Measurements from ENCODE around the gene SFMBT2. TPM values are rescaled to one million over a fixed set of nuclear protein-coding genes. Genes with fewer than 3 reads are reported as not detected.
A peak's percentile ranks its signal among the peaks of the same experiment; 100 is the strongest.

The SFMBT2 gene
- polyA plus RNA-seq, 2 of the 4 experiments (the other 2 are of a cell fraction): 9.6 to 10.2 TPM

GRCh38 chr10:7260412-7260900 lies 150.4 kb downstream of the SFMBT2 start (continued):
- no peak for TF ChIP-seq RARB (CRISPR knock-in tag; IDR thresholded peaks at IDR 0.05)
- TF ChIP-seq MAZ (IDR thresholded peaks at IDR 0.05; ENCODE audit: borderline replicate concordance, low read depth, low read length): no peak
- TF ChIP-seq BHLHE40 (IDR thresholded peaks at IDR 0.05; ENCODE audit: low read depth, low read length): no peak
- TF ChIP-seq RNF2 (IDR thresholded peaks at IDR 0.05; ENCODE audit: borderline replicate concordance, low read depth): no peak
- TF ChIP-seq PHF8 (IDR thresholded peaks at IDR 0.05; ENCODE audit: borderline replicate concordance, low read depth): no peak
- no peak for TF ChIP-seq TP53 (CRISPR knock-in tag; IDR thresholded peaks at IDR 0.05)
- TF ChIP-seq POLR2A (IDR thresholded peaks at IDR 0.05; ENCODE audit: low read length): no peak
- no peak for TF ChIP-seq SREBF2 (IDR thresholded peaks at IDR 0.05)
- TF ChIP-seq HMGXB4 (CRISPR knock-in tag; IDR thresholded peaks at IDR 0.05; ENCODE audit: borderline replicate concordance): no peak
- TF ChIP-seq PBX3 (IDR thresholded peaks at IDR 0.05): no peak
- no peak for TF ChIP-seq KDM1A (IDR thresholded peaks at IDR 0.05; ENCODE audit: low read depth)
- TF ChIP-seq CBX8 (IDR thresholded peaks at IDR 0.05): no peak
- TF ChIP-seq EHF (CRISPR knock-in tag; IDR thresholded peaks at IDR 0.05): no peak
- TF ChIP-seq GATA3 (IDR thresholded peaks at IDR 0.05; ENCODE audit: borderline replicate concordance): peak; percentile 77
- peak; percentile 85 for TF ChIP-seq SMC3 (IDR thresholded peaks at IDR 0.05)
- TF ChIP-seq RFX5 (IDR thresholded peaks at IDR 0.05): no peak
- no peak for TF ChIP-seq EHMT2 (IDR thresholded peaks at IDR 0.05; ENCODE audit: low read depth)
- TF ChIP-seq ATOH8 (CRISPR knock-in tag; IDR thresholded peaks at IDR 0.05; ENCODE audit: low read depth): no peak
- TF ChIP-seq NR3C1 (IDR thresholded peaks at IDR 0.05): no peak
- TF ChIP-seq MAFK (IDR thresholded peaks at IDR 0.05; ENCODE audit: partially characterized antibody): no peak
- peak; percentile 86 to 92 for TF ChIP-seq CEBPB (IDR thresholded peaks at IDR 0.05)
- no peak for TF ChIP-seq POLR2AphosphoS2 (conservative IDR thresholded peaks at IDR 0.05; ENCODE audit: low read length)
- TF ChIP-seq MAX (IDR thresholded peaks at IDR 0.05): no peak
- TF ChIP-seq HOXA7 (CRISPR knock-in tag; IDR thresholded peaks at IDR 0.05): no peak
- no peak; the same call in 1 of the 2 replicates for TF ChIP-seq HES2 (IDR thresholded peaks at IDR 0.05)
- TF ChIP-seq ZNF302 (CRISPR knock-in tag; IDR thresholded peaks at IDR 0.05): no peak
- no peak for TF ChIP-seq CHD2 (IDR thresholded peaks at IDR 0.05; ENCODE audit: low read length, partially characterized antibody)
- no peak for TF ChIP-seq HOXB13 (CRISPR knock-in tag; IDR thresholded peaks at IDR 0.05; ENCODE audit: low read depth)
- no peak for TF ChIP-seq CHD4 (IDR thresholded peaks at IDR 0.05; ENCODE audit: borderline replicate concordance)
- TF ChIP-seq ZSCAN20 (CRISPR knock-in tag; IDR thresholded peaks at IDR 0.05): no peak
- no peak for TF ChIP-seq NFE2L2 (conservative IDR thresholded peaks at IDR 0.05; ENCODE audit: low read length)
- TF ChIP-seq HOXB5 (CRISPR knock-in tag; IDR thresholded peaks at IDR 0.05): no peak
- TF ChIP-seq HDAC2 (IDR thresholded peaks at IDR 0.05): no peak
- TF ChIP-seq CTCF (IDR thresholded peaks at IDR 0.05): peak; percentile 71
- no peak for TF ChIP-seq MYC (IDR thresholded peaks at IDR 0.05; ENCODE audit: borderline replicate concordance, low read length)
- TF ChIP-seq NPAS2 (CRISPR knock-in tag; IDR thresholded peaks at IDR 0.05; ENCODE audit: borderline replicate concordance): no peak
- TF ChIP-seq KDM5A (IDR thresholded peaks at IDR 0.05): no peak
- TF ChIP-seq BCL3 (IDR thresholded peaks at IDR 0.05): 0 out of 3 replicates have a peak, but pooled peaks have one; percentile 36
